ENCODE results near the gene CHMP2A.

Gene CHMP2A

DNA sequence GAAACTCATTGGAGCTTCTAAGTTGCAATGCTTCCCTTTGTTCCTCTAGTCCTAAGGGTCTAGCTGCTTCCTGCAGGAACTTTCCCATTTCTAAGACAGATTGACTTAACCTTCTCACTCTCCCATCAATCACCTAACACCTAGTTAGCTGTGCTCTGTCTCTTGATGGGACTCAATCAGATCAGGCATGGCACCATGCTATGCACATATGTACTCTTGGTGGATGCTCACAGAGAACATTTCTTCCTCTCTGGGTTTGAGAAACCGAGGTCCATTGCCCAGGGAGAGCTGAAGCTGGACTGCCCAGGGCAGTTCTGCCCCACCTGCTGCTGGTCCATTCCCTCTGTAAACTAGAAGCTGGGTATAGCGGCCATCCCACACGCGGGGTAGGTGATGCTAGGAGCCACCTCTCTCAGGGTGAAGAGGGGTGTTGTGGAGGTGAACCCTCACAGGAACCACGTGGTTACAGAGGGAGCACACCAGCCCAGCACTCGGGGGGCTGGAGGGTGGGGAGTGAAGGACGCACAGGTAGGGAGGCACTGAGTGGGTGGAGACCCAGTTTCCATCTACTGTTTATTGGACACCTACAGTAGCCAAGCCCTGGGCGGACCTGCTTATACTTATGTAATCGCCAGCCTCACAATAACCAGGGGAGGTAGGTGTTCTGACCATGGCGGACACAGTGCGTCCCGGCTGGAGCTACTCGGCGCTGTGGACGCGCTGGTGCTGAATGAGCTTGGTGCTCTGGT lies 6.6 kb upstream of the CHMP2A start:
- H3K4me3 ChIP-seq (ENCODE audit: control insufficient read depth, low read depth, low read length), result peak overlapping the region; percentile 24

DNA sequence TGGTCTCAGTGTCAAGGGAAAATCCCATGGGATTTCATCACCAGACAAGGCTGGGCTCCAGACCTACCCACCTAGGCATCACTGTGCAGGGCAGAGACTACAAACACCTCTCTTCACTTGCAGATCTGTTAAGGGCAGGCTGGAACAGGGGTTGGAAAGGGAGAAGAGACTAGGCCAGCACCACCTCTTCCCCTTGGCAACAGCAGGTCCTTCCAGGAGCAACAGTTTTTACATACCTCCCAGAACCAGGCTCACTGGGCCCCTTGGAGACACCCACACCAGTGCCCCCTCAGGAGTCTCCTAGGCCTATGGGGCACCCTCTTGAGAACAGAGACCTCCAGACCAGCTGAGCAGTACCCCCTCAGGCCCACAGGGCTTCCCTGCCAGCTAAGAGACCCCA lies 6.0 kb upstream of the CHMP2A start:
- H3K4me3 ChIP-seq (ENCODE audit: control insufficient read depth, low read depth, low read length), result no peak overlapping the region
- TF ChIP-seq, protein P1, sequence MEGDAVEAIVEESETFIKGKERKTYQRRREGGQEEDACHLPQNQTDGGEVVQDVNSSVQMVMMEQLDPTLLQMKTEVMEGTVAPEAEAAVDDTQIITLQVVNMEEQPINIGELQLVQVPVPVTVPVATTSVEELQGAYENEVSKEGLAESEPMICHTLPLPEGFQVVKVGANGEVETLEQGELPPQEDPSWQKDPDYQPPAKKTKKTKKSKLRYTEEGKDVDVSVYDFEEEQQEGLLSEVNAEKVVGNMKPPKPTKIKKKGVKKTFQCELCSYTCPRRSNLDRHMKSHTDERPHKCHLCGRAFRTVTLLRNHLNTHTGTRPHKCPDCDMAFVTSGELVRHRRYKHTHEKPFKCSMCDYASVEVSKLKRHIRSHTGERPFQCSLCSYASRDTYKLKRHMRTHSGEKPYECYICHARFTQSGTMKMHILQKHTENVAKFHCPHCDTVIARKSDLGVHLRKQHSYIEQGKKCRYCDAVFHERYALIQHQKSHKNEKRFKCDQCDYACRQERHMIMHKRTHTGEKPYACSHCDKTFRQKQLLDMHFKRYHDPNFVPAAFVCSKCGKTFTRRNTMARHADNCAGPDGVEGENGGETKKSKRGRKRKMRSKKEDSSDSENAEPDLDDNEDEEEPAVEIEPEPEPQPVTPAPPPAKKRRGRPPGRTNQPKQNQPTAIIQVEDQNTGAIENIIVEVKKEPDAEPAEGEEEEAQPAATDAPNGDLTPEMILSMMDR (conservative IDR thresholded peaks at IDR 0.05; ENCODE audit: control insufficient read depth, insufficient read depth, low read depth, low read length), result no peak
- DNase-seq (ENCODE audit: low read depth), result no peak

More for the DNA sequence above, 6.6 kb upstream of the CHMP2A start:
- TF ChIP-seq, protein P1 (conservative IDR thresholded peaks at IDR 0.05; ENCODE audit: control insufficient read depth, insufficient read depth, low read depth, low read length), result no peak
- DNase-seq (ENCODE audit: low read depth), result no peak

DNA sequence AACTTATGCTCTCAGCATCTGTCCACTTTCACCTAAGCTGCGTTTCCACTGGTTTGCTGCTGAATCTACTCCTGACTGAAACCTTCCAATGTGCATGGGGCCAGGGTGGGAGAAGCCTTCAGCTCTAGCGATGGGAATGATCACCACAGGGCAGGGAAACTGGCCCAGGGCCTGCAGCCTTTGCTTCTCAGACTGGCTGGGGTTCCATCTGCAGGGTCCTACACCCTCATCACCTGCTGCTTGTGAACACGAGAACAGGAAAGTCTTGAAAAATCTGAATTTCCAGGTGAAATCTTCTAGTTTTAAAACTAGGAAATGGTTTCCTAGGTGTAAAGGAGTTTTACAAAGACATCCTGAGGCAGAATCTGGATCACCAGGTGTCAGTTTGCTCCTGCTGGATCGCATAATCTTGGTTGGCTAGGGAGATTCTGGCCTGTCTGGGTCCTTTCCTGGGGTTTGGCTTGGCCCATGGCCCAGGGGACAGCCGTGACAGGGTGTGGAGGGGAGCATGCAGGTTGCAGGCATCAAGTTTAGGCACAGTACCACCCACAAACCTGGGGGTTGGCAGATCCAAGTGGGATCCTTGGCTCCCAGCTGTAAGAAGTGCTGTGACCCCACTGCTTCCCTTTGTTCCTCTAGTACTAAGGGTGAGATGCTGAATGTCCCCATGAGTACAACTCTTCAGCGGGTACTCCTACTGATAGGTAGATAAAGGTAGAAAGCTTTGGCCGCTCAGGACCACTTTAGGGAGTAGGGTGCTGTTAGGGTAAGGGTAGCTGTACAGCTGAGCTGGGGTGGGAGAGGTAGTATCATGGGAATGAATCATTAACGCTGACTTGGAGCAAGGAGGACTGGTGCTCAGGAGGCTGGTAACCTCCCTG lies 5.3 kb upstream of the CHMP2A start:
- H3K4me3 ChIP-seq (ENCODE audit: control insufficient read depth, low read depth, low read length), result peak overlapping the region; percentile 91
- TF ChIP-seq, protein P1 (conservative IDR thresholded peaks at IDR 0.05; ENCODE audit: control insufficient read depth, insufficient read depth, low read depth, low read length), result no peak

DNA sequence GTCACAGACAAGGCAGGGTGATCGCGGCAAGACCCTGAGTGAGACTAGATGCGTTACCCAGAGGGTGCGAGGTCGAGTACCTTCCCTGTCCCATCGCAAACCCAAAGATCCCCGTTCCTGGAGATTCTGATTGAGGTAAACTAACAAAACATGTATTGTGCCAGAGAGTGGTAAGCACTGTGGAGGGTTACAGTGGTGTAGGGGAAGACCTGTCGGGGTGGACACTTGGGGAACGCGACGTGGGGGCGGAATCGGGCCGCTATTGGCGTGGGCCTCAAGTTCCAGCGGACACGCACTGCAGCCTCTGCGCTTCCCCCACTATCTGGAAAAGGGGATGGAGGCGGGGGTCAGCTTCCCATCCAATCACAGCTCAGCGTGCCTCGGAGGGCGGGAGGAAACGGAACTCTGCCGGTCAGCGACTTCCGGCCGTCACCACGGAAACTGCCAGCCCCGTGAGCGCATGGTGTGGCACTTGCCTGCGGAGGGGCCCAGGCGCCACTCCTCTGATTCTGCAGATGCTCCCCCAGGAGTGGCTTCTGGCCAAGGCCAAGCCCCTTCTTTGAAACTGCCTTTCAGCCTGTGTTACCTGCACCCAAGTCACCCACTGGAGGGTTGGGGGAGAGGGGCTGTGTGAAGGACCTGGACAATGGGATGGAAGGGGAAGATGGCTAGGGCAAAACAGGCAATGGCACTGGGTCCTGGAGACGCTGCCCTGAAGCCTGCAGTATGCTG lies 4.5 kb upstream of the CHMP2A start:
- DNase-seq (ENCODE audit: low read depth), result peak; percentile 90
- H3K4me3 ChIP-seq (ENCODE audit: control insufficient read depth, low read depth, low read length), result peak overlapping the region; percentile 91

More for the DNA sequence above, 5.3 kb upstream of the CHMP2A start:
- DNase-seq (ENCODE audit: low read depth), result no peak

DNA sequence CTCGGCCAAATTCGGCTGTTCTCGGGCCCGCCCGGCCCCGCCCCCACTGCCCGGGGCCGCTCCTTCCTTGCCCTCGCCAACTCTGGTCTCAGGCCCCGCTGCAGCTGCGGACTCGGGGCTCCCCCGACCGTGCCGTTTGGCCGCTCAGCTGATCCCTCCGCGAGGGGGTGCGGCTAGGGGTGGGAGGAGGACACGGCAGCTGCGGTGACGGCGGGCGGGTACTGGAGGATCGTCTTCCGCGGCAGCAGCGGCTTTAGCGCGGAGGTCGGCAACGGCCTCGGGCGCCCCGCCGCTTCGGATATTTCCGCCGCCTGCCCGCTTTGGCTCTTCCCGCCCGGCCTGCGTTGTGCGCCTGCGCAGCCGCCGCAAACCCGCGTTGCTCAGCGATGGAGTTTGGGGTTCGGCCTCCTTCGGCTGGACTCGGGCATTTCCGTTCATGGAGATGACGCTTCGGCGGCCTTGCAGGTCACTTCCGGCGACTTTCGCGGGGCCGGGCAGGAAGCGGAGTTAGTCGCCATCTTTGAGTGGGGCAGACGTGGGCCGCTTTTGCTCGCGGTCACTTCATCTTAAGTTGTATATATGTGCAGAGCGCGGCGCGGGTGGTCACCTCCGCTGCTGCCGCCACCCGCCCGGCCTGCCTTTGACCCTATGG lies 3.8 kb upstream of the CHMP2A start:
- peak overlapping the region; percentile 91 for H3K4me3 ChIP-seq (ENCODE audit: control insufficient read depth, low read depth, low read length)
- TF ChIP-seq, protein P1 (conservative IDR thresholded peaks at IDR 0.05; ENCODE audit: control insufficient read depth, insufficient read depth, low read depth, low read length), result no peak
- DNase-seq (ENCODE audit: low read depth), result peak; percentile 98

More for the DNA sequence above, 4.5 kb upstream of the CHMP2A start:
- TF ChIP-seq, protein P1 (conservative IDR thresholded peaks at IDR 0.05; ENCODE audit: control insufficient read depth, insufficient read depth, low read depth, low read length), result no peak
